CD4-positive, alpha-beta T cell treated with Interferon alpha-2 for 1 hour (primary cell): ENCODE results near the gene SLC6A13.
"Not testable (repeated sequence)": the region's sequence is repeated elsewhere in the genome, so short reads cannot be mapped to it uniquely, and the experiment has no call there.

Source experiments
- DNase-seq, 2 donors: peaks; one replicate each; pipeline ENCODE4 v3.0.0-alpha.2; 2020 to 2022

The SLC6A13 gene

GRCh38 chr12:263574-263973 is 938 bp upstream of the SLC6A13 start:
- no peak for DNase-seq

GRCh38 chr12:262113-262512 is 523 bp downstream of the SLC6A13 start:
- no peak for DNase-seq

GRCh38 chr12:257521-258321 is 4.9 kb downstream of the SLC6A13 start:
- no peak for DNase-seq

- no peak for DNase-seq
These were observed 5.7 kb downstream of the SLC6A13 start for GRCh38 chr12:256958-257357.

- DNase-seq: no peak
These were observed 6.4 kb downstream of the SLC6A13 start for GRCh38 chr12:256225-256624.

GRCh38 chr12:254912-255311 is 7.7 kb downstream of the SLC6A13 start:
- no peak for DNase-seq

GRCh38 chr12:254039-254438 is 8.6 kb downstream of the SLC6A13 start:
- DNase-seq: no peak

GRCh38 chr12:253116-253831 is 9.4 kb downstream of the SLC6A13 start:
- no peak for DNase-seq

GRCh38 chr12:252636-253035 is 10.0 kb downstream of the SLC6A13 start:
- DNase-seq: no peak

- DNase-seq: no peak
These were observed 15.4 kb downstream of the SLC6A13 start for GRCh38 chr12:247271-247670.

- no peak for DNase-seq
These were observed 19.3 kb downstream of the SLC6A13 start for GRCh38 chr12:243381-243780.

GRCh38 chr12:242496-242895 is 20.1 kb downstream of the SLC6A13 start:
- no peak for DNase-seq

GRCh38 chr12:241266-241665 is 21.4 kb downstream of the SLC6A13 start:
- DNase-seq: no peak

GRCh38 chr12:240566-240965 is 22.1 kb downstream of the SLC6A13 start:
- DNase-seq: no peak

- no peak for DNase-seq
These were observed 23.8 kb downstream of the SLC6A13 start for GRCh38 chr12:238736-239398.

- no peak for DNase-seq
These were observed 24.5 kb downstream of the SLC6A13 start for GRCh38 chr12:238116-238515.

GRCh38 chr12:237026-237815 is 25.4 kb downstream of the SLC6A13 start:
- DNase-seq: no peak

GRCh38 chr12:236445-236844 is 26.2 kb downstream of the SLC6A13 start:
- DNase-seq: no peak

GRCh38 chr12:235967-236366 is 26.7 kb downstream of the SLC6A13 start:
- DNase-seq: not testable (repeated sequence)

- no peak for DNase-seq
These were observed 27.7 kb downstream of the SLC6A13 start for GRCh38 chr12:234891-235415.

GRCh38 chr12:234019-234418 is 28.6 kb downstream of the SLC6A13 start:
- DNase-seq: no peak

- no peak for DNase-seq
These were observed 29.0 kb downstream of the SLC6A13 start for GRCh38 chr12:233615-233968.
